Astrocyte (in vitro differentiated cells and primary cell): ENCODE data around the gene CLEC16A. TPM values are rescaled to one million over a fixed set of nuclear protein-coding genes. Genes with fewer than 3 reads are reported as not detected.

Experiments
- DNase-seq: peaks from one replicate; pipeline ENCODE4 v3.0.0-alpha.2; 2010; ENCODE audit warnings: low read depth
- FAIRE-seq: peaks from 2 replicates; lab custom pipeline; 2011; peaks lifted over from hg19 to GRCh38; lab: Jason Lieb, UNC
- H2AFZ ChIP-seq: 2 replicates; pipeline ENCODE4 v1.6.0; 2012; ENCODE audit warnings: low read depth, low read length, inconsistent platforms
- H3K27ac ChIP-seq: 2 replicates; pipeline ENCODE4 v1.5.1; 2011; ENCODE audit warnings: low read depth, low read length, inconsistent platforms
- H3K27me3 ChIP-seq: 2 replicates; pipeline ENCODE4 v1.6.0; 2011; ENCODE audit warnings: low read length, inconsistent platforms; ENCODE audit not compliant: insufficient read depth
- H3K36me3 ChIP-seq: 2 replicates; pipeline ENCODE4 v1.5.1; 2011; ENCODE audit warnings: low read length, inconsistent platforms; ENCODE audit not compliant: insufficient read depth
- H3K4me1 ChIP-seq: 2 replicates; pipeline ENCODE4 v1.5.1; 2011; ENCODE audit warnings: low read length, inconsistent platforms; ENCODE audit not compliant: insufficient read depth
- H3K4me2 ChIP-seq: 2 replicates; pipeline ENCODE4 v1.6.0; 2012; ENCODE audit warnings: low read length, inconsistent platforms
- H3K4me3 ChIP-seq: 2 replicates; pipeline ENCODE4 v1.5.1; 2011; ENCODE audit warnings: low read depth, mild to moderate bottlenecking, low read length, inconsistent platforms; ENCODE audit not compliant: insufficient read depth
- H3K79me2 ChIP-seq: 2 replicates; pipeline ENCODE4 v1.6.0; 2012; ENCODE audit warnings: mild to moderate bottlenecking, low read length, inconsistent platforms; ENCODE audit not compliant: insufficient read depth
- H3K9ac ChIP-seq: 2 replicates; pipeline ENCODE4 v1.6.0; 2012; ENCODE audit warnings: mild to moderate bottlenecking, low read length, inconsistent platforms
- H3K9me3 ChIP-seq: 2 replicates; pipeline ENCODE4 v1.5.1; 2012; ENCODE audit warnings: low read depth, mild to moderate bottlenecking, low read length, inconsistent platforms; ENCODE audit not compliant: insufficient read depth
- H4K20me1 ChIP-seq: 2 replicates; pipeline ENCODE4 v1.6.0; 2012; ENCODE audit warnings: low read length, inconsistent platforms; ENCODE audit not compliant: insufficient read depth
- H3K27ac Mint-ChIP-seq: one replicate; pipeline ENCODE4 v1.8.0; 2021; ENCODE audit warnings: mild to moderate bottlenecking, mixed read lengths; ENCODE audit not compliant: unreplicated experiment
- H3K27me3 Mint-ChIP-seq: one replicate; pipeline ENCODE4 v1.8.0; 2021; ENCODE audit warnings: low read depth, mixed read lengths; ENCODE audit not compliant: unreplicated experiment
- H3K36me3 Mint-ChIP-seq: one replicate; pipeline ENCODE4 v1.8.0; 2021; ENCODE audit warnings: low read depth, mixed read lengths; ENCODE audit not compliant: unreplicated experiment
- H3K4me1 Mint-ChIP-seq: one replicate; pipeline ENCODE4 v1.8.0; 2021; ENCODE audit warnings: low read depth, mixed read lengths; ENCODE audit not compliant: unreplicated experiment
- H3K4me3 Mint-ChIP-seq: one replicate; pipeline ENCODE4 v1.8.0; 2021; ENCODE audit warnings: mild to moderate bottlenecking, moderate library complexity, mixed read lengths; ENCODE audit not compliant: unreplicated experiment
- H3K9me3 Mint-ChIP-seq: one replicate; pipeline ENCODE4 v1.8.0; 2021; ENCODE audit warnings: mild to moderate bottlenecking, mixed read lengths; ENCODE audit not compliant: unreplicated experiment
- EZH2 ChIP-seq: IDR thresholded peaks from 2 replicates; pipeline ENCODE4 v1.6.1; 2012; ENCODE audit warnings: mild to moderate bottlenecking, low read length, inconsistent platforms; ENCODE audit not compliant: insufficient read depth
- total RNA-seq: library from RNA; stranded (reverse); gene quantifications from 2 replicates; pipeline ENCODE4 v1.2.1, GENCODE V29; 2021
- TF ChIP-seq, protein P1 (sequence below): IDR thresholded peaks from 2 replicates; pipeline ENCODE4 v1.5.1; 2011; ENCODE audit warnings: low read depth, mild to moderate bottlenecking, inconsistent platforms, low read length, moderate library complexity; ENCODE audit not compliant: insufficient read depth

Gene CLEC16A
- total RNA-seq, 1 donor from 2014 or later: 31.7 TPM

DNA sequence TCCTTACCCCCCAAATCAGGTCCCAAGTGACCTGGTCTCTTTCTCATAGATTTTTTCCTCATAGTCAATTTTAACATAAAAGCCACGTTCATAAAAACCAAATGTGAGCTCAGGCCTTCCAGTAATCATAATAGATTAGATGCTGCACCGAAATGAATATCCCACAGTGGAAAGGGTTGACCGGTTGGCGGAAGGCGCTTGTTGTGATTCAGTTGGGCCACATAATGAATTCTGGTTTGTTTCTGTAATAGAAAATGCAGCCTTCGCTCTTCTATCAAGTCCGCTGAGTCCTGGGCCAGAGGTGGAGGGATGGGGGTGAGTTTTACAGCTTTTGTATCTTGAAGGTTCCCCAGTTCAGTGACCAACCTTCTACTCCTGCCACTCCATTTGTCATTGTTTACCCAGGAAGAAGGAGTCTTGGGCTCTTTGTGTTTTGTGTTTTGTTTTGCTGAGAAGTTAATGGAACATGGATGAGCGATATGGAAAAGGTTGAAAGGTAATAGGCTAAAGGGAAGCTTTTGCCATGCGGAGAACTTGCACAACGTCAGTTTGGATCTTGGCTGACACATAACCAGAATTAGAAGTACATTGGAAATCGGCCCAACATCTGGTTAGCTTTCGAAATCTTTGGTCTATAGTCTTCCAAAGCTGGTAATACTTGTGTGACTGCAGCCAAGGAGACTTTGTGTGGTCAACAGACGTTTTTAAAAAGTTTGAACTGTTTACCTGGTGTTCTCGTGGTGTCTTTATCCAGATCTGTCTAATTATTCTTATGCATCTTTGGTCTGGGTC, 89.5 kb downstream of the CLEC16A start:
- TF ChIP-seq EZH2: no peak
- TF ChIP-seq, protein P1, sequence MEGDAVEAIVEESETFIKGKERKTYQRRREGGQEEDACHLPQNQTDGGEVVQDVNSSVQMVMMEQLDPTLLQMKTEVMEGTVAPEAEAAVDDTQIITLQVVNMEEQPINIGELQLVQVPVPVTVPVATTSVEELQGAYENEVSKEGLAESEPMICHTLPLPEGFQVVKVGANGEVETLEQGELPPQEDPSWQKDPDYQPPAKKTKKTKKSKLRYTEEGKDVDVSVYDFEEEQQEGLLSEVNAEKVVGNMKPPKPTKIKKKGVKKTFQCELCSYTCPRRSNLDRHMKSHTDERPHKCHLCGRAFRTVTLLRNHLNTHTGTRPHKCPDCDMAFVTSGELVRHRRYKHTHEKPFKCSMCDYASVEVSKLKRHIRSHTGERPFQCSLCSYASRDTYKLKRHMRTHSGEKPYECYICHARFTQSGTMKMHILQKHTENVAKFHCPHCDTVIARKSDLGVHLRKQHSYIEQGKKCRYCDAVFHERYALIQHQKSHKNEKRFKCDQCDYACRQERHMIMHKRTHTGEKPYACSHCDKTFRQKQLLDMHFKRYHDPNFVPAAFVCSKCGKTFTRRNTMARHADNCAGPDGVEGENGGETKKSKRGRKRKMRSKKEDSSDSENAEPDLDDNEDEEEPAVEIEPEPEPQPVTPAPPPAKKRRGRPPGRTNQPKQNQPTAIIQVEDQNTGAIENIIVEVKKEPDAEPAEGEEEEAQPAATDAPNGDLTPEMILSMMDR: no peak
- Mint-ChIP-seq H3K36me3 (peaks cover 69% of the 10 kb centered on the region), H3K4me3 (no peak overlapping the region), H3K4me1 (peaks cover 9% of the 10 kb centered on the region), H3K27ac (no peak overlapping the region), H3K27me3 (no peaks in the 10 kb centered on the region), H3K9me3 (peaks cover 13% of the 10 kb centered on the region)
- H2AFZ ChIP-seq: no peak overlapping the region
- no peaks in the 10 kb centered on the region for H3K9me3 ChIP-seq
- no peaks in the 10 kb centered on the region for H3K36me3 ChIP-seq
- no peak overlapping the region for H3K9ac ChIP-seq
- DNase-seq: peak; percentile 69
- no peak overlapping the region for H3K27ac ChIP-seq
- H3K27me3 ChIP-seq: no peaks in the 10 kb centered on the region
- no peak overlapping the region for H3K4me3 ChIP-seq
- FAIRE-seq: no peak
- H3K4me1 ChIP-seq: peaks cover 3% of the 10 kb centered on the region
- no peak overlapping the region for H3K4me2 ChIP-seq
- H3K79me2 ChIP-seq: no peaks in the 10 kb centered on the region
- no peaks in the 10 kb centered on the region for H4K20me1 ChIP-seq

DNA sequence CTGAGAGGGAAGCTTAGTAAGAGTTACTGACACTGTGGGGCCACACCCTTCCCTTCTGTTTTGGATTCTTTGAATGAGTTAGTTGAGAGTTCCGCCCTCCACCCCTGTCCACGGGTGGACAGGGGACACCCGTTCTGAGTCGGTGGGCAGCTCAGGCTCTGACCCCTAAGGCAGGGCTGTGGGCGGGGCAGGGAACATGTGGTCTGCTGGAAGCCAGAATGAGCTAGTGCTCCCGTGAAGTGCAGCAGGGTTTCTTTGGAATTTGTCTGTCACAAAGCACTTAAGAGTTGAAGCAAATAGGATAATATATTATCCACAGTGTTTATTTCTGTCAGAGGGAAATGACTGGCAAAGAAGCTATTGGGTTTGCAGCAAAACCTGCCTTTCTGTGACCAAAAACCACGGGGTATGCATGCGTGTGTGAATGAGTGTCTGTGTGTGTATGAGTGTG, 90.1 kb downstream of the CLEC16A start:
- Mint-ChIP-seq H3K36me3 (peaks cover 65% of the 10 kb centered on the region), H3K27ac (no peak overlapping the region), H3K27me3 (no peaks in the 10 kb centered on the region), H3K9me3 (peaks cover 6% of the 10 kb centered on the region), H3K4me1 (peaks cover 9% of the 10 kb centered on the region), H3K4me3 (no peak overlapping the region)
- Histone ChIP-seq H4K20me1 (no peaks in the 10 kb centered on the region), H3K9ac (no peak overlapping the region), H3K79me2 (no peaks in the 10 kb centered on the region), H3K4me1 (peaks cover 3% of the 10 kb centered on the region), H3K4me2 (no peak overlapping the region), H3K9me3 (no peaks in the 10 kb centered on the region), H3K4me3 (no peak overlapping the region), H3K27me3 (no peaks in the 10 kb centered on the region), H3K36me3 (no peaks in the 10 kb centered on the region), H2AFZ (no peak overlapping the region), H3K27ac (no peak overlapping the region)
- DNase-seq (peak; percentile 34), FAIRE-seq (no peak)
- TF ChIP-seq EZH2: no peak
- TF ChIP-seq, protein P1: no peak

DNA sequence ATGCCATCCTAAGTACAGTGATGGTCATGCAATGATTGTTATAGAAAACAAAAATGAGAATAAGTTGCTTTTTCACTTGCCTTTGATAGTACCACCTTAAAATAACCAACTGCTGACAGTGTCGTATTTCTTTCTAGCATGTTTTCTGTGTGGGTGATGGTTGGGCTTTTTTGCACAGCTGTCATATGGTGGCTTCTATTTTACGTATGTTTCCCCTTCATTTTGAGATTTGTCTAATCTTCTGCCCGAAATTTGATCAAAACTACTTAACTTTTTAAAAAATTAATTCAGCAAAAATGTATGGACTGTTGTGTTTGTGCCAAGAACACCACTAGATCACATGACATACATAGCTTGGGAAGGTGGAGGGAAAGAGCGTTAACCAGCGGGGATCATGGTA, 90.7 kb downstream of the CLEC16A start:
- DNase-seq (no peak), FAIRE-seq (no peak)
- Histone ChIP-seq H3K4me3 (no peak overlapping the region), H3K27me3 (no peaks in the 10 kb centered on the region), H2AFZ (no peak overlapping the region), H3K9me3 (no peaks in the 10 kb centered on the region), H3K36me3 (peaks cover 2% of the 10 kb centered on the region), H3K4me1 (peaks cover 3% of the 10 kb centered on the region), H3K27ac (no peak overlapping the region), H4K20me1 (no peaks in the 10 kb centered on the region), H3K79me2 (no peaks in the 10 kb centered on the region), H3K4me2 (no peak overlapping the region), H3K9ac (no peak overlapping the region)
- H3K4me1 Mint-ChIP-seq: peaks cover 9% of the 10 kb centered on the region
- peaks cover 6% of the 10 kb centered on the region for H3K9me3 Mint-ChIP-seq
- no peak overlapping the region for H3K4me3 Mint-ChIP-seq
- H3K36me3 Mint-ChIP-seq: peaks cover 66% of the 10 kb centered on the region
- H3K27ac Mint-ChIP-seq: no peak overlapping the region
- no peak for TF ChIP-seq EZH2
- TF ChIP-seq, protein P1: no peak
- H3K27me3 Mint-ChIP-seq: no peaks in the 10 kb centered on the region
